HEK293 (cell line): ENCODE data around the gene GLOD4.

ENCODE experiments used
- MZF1 ChIP-seq: fragments of 450-650 bp; formaldehyde crosslinking; IDR thresholded peaks from 2 replicates; pipeline ENCODE4 v1.5.1; 2017; ENCODE audit warnings: missing biosample characterization, missing genetic modification characterization, borderline replicate concordance
- SALL2 ChIP-seq: fragments of 450-650 bp; formaldehyde crosslinking; IDR thresholded peaks from 2 replicates; pipeline ENCODE4 v1.5.0; 2017; ENCODE audit warnings: missing biosample characterization, mild to moderate bottlenecking, missing genetic modification characterization, borderline replicate concordance
- TCF7L2 ChIP-seq: IDR thresholded peaks from 2 replicates; pipeline ENCODE4 v1.6.1; 2011; ENCODE audit warnings: low read depth, mild to moderate bottlenecking, inconsistent platforms, low read length, moderate library complexity, borderline replicate concordance
- YY2 ChIP-seq: fragments of 450-650 bp; formaldehyde crosslinking; IDR thresholded peaks from 2 replicates; pipeline ENCODE4 v1.5.1; 2016; ENCODE audit warnings: missing biosample characterization, missing genetic modification characterization
- ZFP41 ChIP-seq: fragments of 450-650 bp; formaldehyde crosslinking; IDR thresholded peaks from 2 replicates; pipeline ENCODE4 v1.5.1; 2016; ENCODE audit warnings: missing biosample characterization, missing genetic modification characterization, borderline replicate concordance
- ZIC2 ChIP-seq: fragments of 450-650 bp; formaldehyde crosslinking; IDR thresholded peaks from 2 replicates; pipeline ENCODE4 v1.5.1; 2016; ENCODE audit warnings: missing biosample characterization, missing genetic modification characterization
- ZNF132 ChIP-seq: fragments of 450-650 bp; formaldehyde crosslinking; IDR thresholded peaks from 2 replicates; pipeline ENCODE4 v1.5.1; 2017; ENCODE audit warnings: missing biosample characterization, missing genetic modification characterization, borderline replicate concordance
- ZNF155 ChIP-seq: fragments of 450-650 bp; formaldehyde crosslinking; IDR thresholded peaks from 2 replicates; pipeline ENCODE4 v1.5.1; 2016; ENCODE audit warnings: missing biosample characterization, missing genetic modification characterization
- ZNF174 ChIP-seq: fragments of 450-650 bp; formaldehyde crosslinking; IDR thresholded peaks from 2 replicates; pipeline ENCODE4 v1.5.0; 2017; ENCODE audit warnings: missing biosample characterization, mild to moderate bottlenecking, missing genetic modification characterization
- ZNF19 ChIP-seq: fragments of 450-650 bp; formaldehyde crosslinking; IDR thresholded peaks from 2 replicates; pipeline ENCODE4; 2016; ENCODE audit warnings: missing biosample characterization, missing genetic modification characterization, low read depth
- ZNF274 ChIP-seq, 2 experiments: fragments of 200-500 bp in 1 of 2; fragments of 450-650 bp in 1 of 2; sonication (Bioruptor generic) in 1 of 2; formaldehyde crosslinking in 1 of 2; IDR thresholded peaks; 2 replicates each; pipeline versions ENCODE4 v1.5.1 to v1.6.1; 2014 to 2016; ENCODE audit warnings: borderline replicate concordance in 1 of 2, inconsistent platforms in 1 of 2, low read length in 1 of 2, missing biosample characterization in 1 of 2, missing genetic modification characterization in 1 of 2
- ZNF350 ChIP-seq: fragments of 450-650 bp; formaldehyde crosslinking; IDR thresholded peaks from 2 replicates; pipeline ENCODE4 v1.5.0; 2017; ENCODE audit warnings: missing biosample characterization, mild to moderate bottlenecking, missing genetic modification characterization
- ZNF404 ChIP-seq: fragments of 450-650 bp; formaldehyde crosslinking; IDR thresholded peaks from 2 replicates; pipeline ENCODE4 v1.5.1; 2017; ENCODE audit warnings: missing biosample characterization, missing genetic modification characterization
- ZNF473 ChIP-seq: fragments of 450-650 bp; formaldehyde crosslinking; IDR thresholded peaks from 2 replicates; pipeline ENCODE4 v1.5.1; 2017; ENCODE audit warnings: missing biosample characterization, missing genetic modification characterization
- ZNF510 ChIP-seq: fragments of 450-650 bp; formaldehyde crosslinking; IDR thresholded peaks from 2 replicates; pipeline ENCODE4 v1.5.1; 2018; ENCODE audit warnings: mild to moderate bottlenecking, missing genetic modification characterization, missing biosample characterization; ENCODE audit not compliant: insufficient replicate concordance
- ZNF544 ChIP-seq: fragments of 450-650 bp; formaldehyde crosslinking; IDR thresholded peaks from 2 replicates; pipeline ENCODE4 v1.5.0; 2017; ENCODE audit warnings: missing biosample characterization, missing genetic modification characterization
- ZNF558 ChIP-seq: fragments of 450-650 bp; formaldehyde crosslinking; IDR thresholded peaks from 2 replicates; pipeline ENCODE4 v1.5.1; 2016; ENCODE audit warnings: missing biosample characterization, missing genetic modification characterization
- ZNF561 ChIP-seq: fragments of 450-650 bp; IDR thresholded peaks from 2 replicates; pipeline ENCODE4 v1.5.1; 2018; ENCODE audit warnings: missing biosample characterization, missing genetic modification characterization, borderline replicate concordance
- ZNF626 ChIP-seq: fragments of 450-650 bp; sonication (Bioruptor Pico); formaldehyde crosslinking; IDR thresholded peaks from 2 replicates; pipeline ENCODE4 v1.5.1; 2018; ENCODE audit warnings: missing biosample characterization, missing genetic modification characterization, inconsistent platforms
- ZNF747 ChIP-seq: fragments of 450-650 bp; formaldehyde crosslinking; IDR thresholded peaks from 2 replicates; pipeline ENCODE4 v1.5.1; 2016; ENCODE audit warnings: missing biosample characterization, missing genetic modification characterization
- ZNF843 ChIP-seq: fragments of 450-650 bp; formaldehyde crosslinking; IDR thresholded peaks from 2 replicates; pipeline ENCODE4 v1.5.1; 2016; ENCODE audit warnings: missing biosample characterization, missing genetic modification characterization
- ZSCAN16 ChIP-seq: fragments of 450-650 bp; formaldehyde crosslinking; IDR thresholded peaks from 2 replicates; pipeline ENCODE4 v1.5.1; 2016; ENCODE audit warnings: missing biosample characterization, missing genetic modification characterization
- ZSCAN23 ChIP-seq: fragments of 450-650 bp; formaldehyde crosslinking; IDR thresholded peaks from 2 replicates; pipeline ENCODE4 v1.5.1; 2016; ENCODE audit warnings: missing biosample characterization, missing genetic modification characterization
- TF ChIP-seq, protein P1 (sequence below): fragments of 450-650 bp; formaldehyde crosslinking; IDR thresholded peaks from 2 replicates; pipeline ENCODE4 v1.5.1; 2016; ENCODE audit warnings: missing biosample characterization, missing genetic modification characterization
- TF ChIP-seq, protein P2 (sequence below): fragments of 450-650 bp; formaldehyde crosslinking; IDR thresholded peaks from 2 replicates; pipeline ENCODE4 v1.5.1; 2016; ENCODE audit warnings: missing biosample characterization, missing genetic modification characterization
- TF ChIP-seq, protein P3 (sequence below): fragments of 450-650 bp; formaldehyde crosslinking; IDR thresholded peaks from 2 replicates; pipeline ENCODE4; 2016; ENCODE audit warnings: missing biosample characterization, missing genetic modification characterization
- TF ChIP-seq, protein P4 (sequence below): fragments of 450-650 bp; formaldehyde crosslinking; IDR thresholded peaks from 2 replicates; pipeline ENCODE4 v1.5.1; 2016; ENCODE audit warnings: missing biosample characterization, missing genetic modification characterization
- TF ChIP-seq, protein P5 (sequence below): fragments of 450-650 bp; IDR thresholded peaks from 2 replicates; pipeline ENCODE4 v1.5.1; 2018; ENCODE audit warnings: missing biosample characterization, mild to moderate bottlenecking, missing genetic modification characterization
- TF ChIP-seq, protein P6 (sequence below): sonication (generic); formaldehyde crosslinking; IDR thresholded peaks from 2 replicates; pipeline ENCODE4 v1.8.1; 2022; ENCODE audit warnings: mild to moderate bottlenecking, moderate library complexity, missing genetic modification reagents

Gene GLOD4

DNA sequence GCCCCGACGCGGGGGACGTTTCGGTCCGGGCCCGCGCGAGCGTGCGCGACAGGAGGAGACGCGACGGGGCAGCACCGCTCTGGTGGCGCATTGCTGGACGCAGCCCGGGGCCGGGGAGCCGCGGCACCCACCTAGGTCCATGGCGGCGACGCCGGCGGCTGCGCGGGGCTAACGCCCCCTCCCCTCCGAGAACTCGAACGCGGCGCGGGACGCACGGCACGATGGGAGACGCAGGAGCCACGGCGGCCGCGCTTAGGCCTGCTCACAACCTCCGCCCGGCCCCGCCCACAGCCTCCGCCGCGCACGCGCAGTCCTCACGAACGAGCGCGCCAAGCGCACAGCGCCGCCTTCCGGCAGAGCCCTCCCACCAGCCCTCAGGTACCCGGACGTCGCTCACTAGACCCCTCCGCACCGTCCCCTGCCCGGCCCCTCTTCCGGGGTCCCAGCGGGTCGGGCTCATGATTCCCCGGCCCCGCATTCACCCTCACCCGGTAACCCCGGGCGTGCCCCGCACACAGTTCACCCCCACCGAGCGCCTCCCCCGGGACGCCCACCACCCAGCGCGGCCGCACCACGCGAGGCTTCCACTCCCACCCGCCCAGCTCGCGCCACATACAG lies 30.0 kb downstream of the GLOD4 start, which contains the start of gene GEMIN4 (continued):
- no peak for TF ChIP-seq ZNF274 (IDR thresholded peaks at IDR 0.05; ENCODE audit: low read length)
- TF ChIP-seq ZNF274 (tag by site-specific recombination; IDR thresholded peaks at IDR 0.05; ENCODE audit: borderline replicate concordance), result no peak
- no peak for TF ChIP-seq ZNF558 (tag by site-specific recombination)
- TF ChIP-seq ZNF473 (tag by site-specific recombination), result no peak
- TF ChIP-seq, protein P1, sequence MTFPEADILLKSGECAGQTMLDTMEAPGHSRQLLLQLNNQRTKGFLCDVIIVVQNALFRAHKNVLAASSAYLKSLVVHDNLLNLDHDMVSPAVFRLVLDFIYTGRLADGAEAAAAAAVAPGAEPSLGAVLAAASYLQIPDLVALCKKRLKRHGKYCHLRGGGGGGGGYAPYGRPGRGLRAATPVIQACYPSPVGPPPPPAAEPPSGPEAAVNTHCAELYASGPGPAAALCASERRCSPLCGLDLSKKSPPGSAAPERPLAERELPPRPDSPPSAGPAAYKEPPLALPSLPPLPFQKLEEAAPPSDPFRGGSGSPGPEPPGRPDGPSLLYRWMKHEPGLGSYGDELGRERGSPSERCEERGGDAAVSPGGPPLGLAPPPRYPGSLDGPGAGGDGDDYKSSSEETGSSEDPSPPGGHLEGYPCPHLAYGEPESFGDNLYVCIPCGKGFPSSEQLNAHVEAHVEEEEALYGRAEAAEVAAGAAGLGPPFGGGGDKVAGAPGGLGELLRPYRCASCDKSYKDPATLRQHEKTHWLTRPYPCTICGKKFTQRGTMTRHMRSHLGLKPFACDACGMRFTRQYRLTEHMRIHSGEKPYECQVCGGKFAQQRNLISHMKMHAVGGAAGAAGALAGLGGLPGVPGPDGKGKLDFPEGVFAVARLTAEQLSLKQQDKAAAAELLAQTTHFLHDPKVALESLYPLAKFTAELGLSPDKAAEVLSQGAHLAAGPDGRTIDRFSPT (tag by site-specific recombination), result peak; percentile 37; the same call in 1 of the 2 replicates
- no peak for TF ChIP-seq ZNF174
- TF ChIP-seq ZNF843 (tag by site-specific recombination), result no peak
- no peak for TF ChIP-seq ZNF19 (tag by site-specific recombination)
- 0 out of 2 replicates have a peak, but pooled peaks have one; percentile 38 for TF ChIP-seq ZSCAN23 (tag by site-specific recombination)
- TF ChIP-seq SALL2 (tag by site-specific recombination), result no peak
- TF ChIP-seq ZNF350 (tag by site-specific recombination), result no peak
- TF ChIP-seq ZIC2, result peak; percentile 82
- TF ChIP-seq, protein P2, sequence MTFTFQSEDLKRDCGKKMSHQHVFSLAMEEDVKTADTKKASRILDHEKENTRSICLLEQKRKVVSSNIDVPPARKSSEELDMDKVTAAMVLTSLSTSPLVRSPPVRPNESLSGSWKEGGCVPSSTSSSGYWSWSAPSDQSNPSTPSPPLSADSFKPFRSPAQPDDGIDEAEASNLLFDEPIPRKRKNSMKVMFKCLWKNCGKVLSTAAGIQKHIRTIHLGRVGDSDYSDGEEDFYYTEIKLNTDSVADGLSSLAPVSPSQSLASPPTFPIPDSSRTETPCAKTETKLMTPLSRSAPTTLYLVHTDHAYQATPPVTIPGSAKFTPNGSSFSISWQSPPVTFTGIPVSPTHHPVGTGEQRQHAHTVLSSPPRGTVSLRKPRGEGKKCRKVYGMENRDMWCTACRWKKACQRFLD, result no peak
- 0 out of 2 replicates have a peak, but pooled peaks have one; percentile 59 for TF ChIP-seq ZNF561 (tag by site-specific recombination)
- no peak for TF ChIP-seq ZNF404 (tag by site-specific recombination)
- TF ChIP-seq, protein P3, sequence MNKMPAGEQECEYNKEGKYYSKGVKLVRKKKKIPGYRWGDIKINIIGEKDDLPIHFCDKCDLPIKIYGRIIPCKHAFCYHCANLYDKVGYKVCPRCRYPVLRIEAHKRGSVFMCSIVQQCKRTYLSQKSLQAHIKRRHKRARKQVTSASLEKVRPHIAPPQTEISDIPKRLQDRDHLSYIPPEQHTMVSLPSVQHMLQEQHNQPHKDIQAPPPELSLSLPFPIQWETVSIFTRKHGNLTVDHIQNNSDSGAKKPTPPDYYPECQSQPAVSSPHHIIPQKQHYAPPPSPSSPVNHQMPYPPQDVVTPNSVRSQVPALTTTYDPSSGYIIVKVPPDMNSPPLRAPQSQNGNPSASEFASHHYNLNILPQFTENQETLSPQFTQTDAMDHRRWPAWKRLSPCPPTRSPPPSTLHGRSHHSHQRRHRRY (tag by site-specific recombination), result no peak
- TF ChIP-seq ZNF626 (tag by site-specific recombination), result no peak
- no peak for TF ChIP-seq ZNF155 (tag by site-specific recombination)
- peak; percentile 65 for TF ChIP-seq YY2
- TF ChIP-seq, protein P4, sequence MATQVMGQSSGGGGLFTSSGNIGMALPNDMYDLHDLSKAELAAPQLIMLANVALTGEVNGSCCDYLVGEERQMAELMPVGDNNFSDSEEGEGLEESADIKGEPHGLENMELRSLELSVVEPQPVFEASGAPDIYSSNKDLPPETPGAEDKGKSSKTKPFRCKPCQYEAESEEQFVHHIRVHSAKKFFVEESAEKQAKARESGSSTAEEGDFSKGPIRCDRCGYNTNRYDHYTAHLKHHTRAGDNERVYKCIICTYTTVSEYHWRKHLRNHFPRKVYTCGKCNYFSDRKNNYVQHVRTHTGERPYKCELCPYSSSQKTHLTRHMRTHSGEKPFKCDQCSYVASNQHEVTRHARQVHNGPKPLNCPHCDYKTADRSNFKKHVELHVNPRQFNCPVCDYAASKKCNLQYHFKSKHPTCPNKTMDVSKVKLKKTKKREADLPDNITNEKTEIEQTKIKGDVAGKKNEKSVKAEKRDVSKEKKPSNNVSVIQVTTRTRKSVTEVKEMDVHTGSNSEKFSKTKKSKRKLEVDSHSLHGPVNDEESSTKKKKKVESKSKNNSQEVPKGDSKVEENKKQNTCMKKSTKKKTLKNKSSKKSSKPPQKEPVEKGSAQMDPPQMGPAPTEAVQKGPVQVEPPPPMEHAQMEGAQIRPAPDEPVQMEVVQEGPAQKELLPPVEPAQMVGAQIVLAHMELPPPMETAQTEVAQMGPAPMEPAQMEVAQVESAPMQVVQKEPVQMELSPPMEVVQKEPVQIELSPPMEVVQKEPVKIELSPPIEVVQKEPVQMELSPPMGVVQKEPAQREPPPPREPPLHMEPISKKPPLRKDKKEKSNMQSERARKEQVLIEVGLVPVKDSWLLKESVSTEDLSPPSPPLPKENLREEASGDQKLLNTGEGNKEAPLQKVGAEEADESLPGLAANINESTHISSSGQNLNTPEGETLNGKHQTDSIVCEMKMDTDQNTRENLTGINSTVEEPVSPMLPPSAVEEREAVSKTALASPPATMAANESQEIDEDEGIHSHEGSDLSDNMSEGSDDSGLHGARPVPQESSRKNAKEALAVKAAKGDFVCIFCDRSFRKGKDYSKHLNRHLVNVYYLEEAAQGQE, result no peak
- TF ChIP-seq ZNF544, result no peak
- TF ChIP-seq ZSCAN16 (tag by site-specific recombination), result no peak
- TF ChIP-seq, protein P5, sequence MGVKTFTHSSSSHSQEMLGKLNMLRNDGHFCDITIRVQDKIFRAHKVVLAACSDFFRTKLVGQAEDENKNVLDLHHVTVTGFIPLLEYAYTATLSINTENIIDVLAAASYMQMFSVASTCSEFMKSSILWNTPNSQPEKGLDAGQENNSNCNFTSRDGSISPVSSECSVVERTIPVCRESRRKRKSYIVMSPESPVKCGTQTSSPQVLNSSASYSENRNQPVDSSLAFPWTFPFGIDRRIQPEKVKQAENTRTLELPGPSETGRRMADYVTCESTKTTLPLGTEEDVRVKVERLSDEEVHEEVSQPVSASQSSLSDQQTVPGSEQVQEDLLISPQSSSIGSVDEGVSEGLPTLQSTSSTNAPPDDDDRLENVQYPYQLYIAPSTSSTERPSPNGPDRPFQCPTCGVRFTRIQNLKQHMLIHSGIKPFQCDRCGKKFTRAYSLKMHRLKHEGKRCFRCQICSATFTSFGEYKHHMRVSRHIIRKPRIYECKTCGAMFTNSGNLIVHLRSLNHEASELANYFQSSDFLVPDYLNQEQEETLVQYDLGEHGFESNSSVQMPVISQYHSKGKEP (tag by site-specific recombination), result no peak
- TF ChIP-seq ZNF747, result no peak
- TF ChIP-seq TCF7L2, result no peak
- TF ChIP-seq, protein P6, sequence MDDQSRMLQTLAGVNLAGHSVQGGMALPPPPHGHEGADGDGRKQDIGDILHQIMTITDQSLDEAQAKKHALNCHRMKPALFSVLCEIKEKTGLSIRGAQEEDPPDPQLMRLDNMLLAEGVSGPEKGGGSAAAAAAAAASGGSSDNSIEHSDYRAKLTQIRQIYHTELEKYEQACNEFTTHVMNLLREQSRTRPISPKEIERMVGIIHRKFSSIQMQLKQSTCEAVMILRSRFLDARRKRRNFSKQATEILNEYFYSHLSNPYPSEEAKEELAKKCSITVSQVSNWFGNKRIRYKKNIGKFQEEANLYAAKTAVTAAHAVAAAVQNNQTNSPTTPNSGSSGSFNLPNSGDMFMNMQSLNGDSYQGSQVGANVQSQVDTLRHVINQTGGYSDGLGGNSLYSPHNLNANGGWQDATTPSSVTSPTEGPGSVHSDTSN (CRISPR knock-in tag), result peak; percentile 85; the same call in 1 of the 2 replicates
- TF ChIP-seq MZF1 (tag by site-specific recombination), result no peak
- TF ChIP-seq ZNF132 (tag by site-specific recombination), result no peak
- no peak for TF ChIP-seq ZFP41 (tag by site-specific recombination)
- TF ChIP-seq ZNF510 (tag by site-specific recombination), result no peak
